Choroid plexus epithelial cell (primary cell): Measurements from ENCODE around the gene CDC42EP3.
A peak's percentile ranks its signal among the peaks of the same experiment; 100 is the strongest.

Experiments used
- DNase-seq: peaks from one replicate; pipeline ENCODE4 v3.0.0-alpha.2; 2010; ENCODE audit warnings: low read depth
- H3K4me3 ChIP-seq: 2 replicates; pipeline ENCODE4 v1.5.1; 2011; ENCODE audit warnings: low read depth, mild to moderate bottlenecking, control low read depth, low read length, moderate library complexity
- CTCF ChIP-seq: conservative IDR thresholded peaks from 2 replicates; pipeline ENCODE4 v1.5.1; 2011; ENCODE audit warnings: low read depth, mild to moderate bottlenecking, control low read depth, inconsistent platforms, low read length, moderate library complexity

CDC42EP3 gene

DNA sequence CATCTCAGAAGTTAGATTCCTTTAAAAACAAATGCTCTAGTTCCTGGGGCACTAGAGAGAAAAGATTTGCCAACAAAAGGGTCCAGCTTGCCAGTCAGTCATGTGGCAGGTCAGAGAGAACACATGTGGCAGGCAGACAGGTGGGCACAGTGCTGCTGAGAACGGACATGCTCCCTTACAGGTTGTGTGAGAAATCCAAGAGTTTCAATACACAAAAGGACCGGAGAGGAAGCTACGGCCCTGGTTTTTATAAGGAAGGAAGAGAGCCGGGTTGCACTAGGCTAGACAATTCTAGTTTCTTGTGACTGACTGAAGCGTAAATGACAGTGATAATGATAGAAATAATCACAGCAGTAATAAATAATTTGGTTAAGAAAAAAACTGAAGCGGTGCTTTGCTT is 18.3 kb downstream of the CDC42EP3 start:
- no peak for DNase-seq
- H3K4me3 ChIP-seq, result no peak overlapping the region
- TF ChIP-seq CTCF, result no peak

- no peak for TF ChIP-seq CTCF
These were observed 19.2 kb downstream of the CDC42EP3 start for GRCh38 chr2:37652199-37652640.

GRCh38 chr2:37650548-37651093 is 20.8 kb downstream of the CDC42EP3 start:
- no peak for DNase-seq
- TF ChIP-seq CTCF, result no peak
- H3K4me3 ChIP-seq, result no peak overlapping the region

More at GRCh38 chr2:37652199-37652640, 19.2 kb downstream of the CDC42EP3 start:
- peak; percentile 89 for DNase-seq
- H3K4me3 ChIP-seq, result no peak overlapping the region

DNA sequence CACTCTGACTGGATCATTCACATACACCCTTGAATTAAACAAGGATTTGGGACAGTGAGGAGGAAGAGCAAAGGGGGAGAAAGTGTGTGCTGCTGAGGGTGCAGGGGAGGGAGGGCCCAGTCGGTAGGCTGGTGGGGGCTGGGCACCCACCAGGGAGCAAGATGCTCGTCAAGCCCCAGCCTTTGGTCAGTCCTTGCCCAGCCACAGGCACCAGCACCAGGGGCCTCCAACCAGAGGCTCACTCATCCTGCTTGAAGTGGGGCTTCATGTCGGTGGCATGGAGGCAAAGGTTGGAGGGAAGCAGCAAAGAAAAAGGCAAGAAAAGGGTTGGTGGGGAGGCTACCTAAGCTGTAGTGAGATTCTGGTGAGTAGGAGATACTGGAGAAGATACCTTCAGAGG is 21.9 kb downstream of the CDC42EP3 start:
- DNase-seq, result no peak
- no peak for TF ChIP-seq CTCF

GRCh38 chr2:37648331-37649011 is 23.0 kb downstream of the CDC42EP3 start:
- DNase-seq, result peak; percentile 52
- H3K4me3 ChIP-seq, result no peak overlapping the region
- TF ChIP-seq CTCF, result no peak

More for the DNA sequence above, 21.9 kb downstream of the CDC42EP3 start:
- no peak overlapping the region for H3K4me3 ChIP-seq

- DNase-seq, result no peak
These were observed 23.5 kb downstream of the CDC42EP3 start for GRCh38 chr2:37647971-37648330.

More at GRCh38 chr2:37647971-37648330, 23.5 kb downstream of the CDC42EP3 start:
- no peak overlapping the region for H3K4me3 ChIP-seq
- no peak for TF ChIP-seq CTCF
